ENCODE measurements around the gene MYBPHL. TPM values are rescaled to one million over a fixed set of nuclear protein-coding genes. Genes with fewer than 3 reads are reported as not detected.

The MYBPHL gene
- total RNA-seq (2022; extraction: Qiagen RNA extraction): 0.09 to 0.12 TPM in 2 of 5 replicates, not detected in the others

GRCh38 chr1:109306832-109307273 lies at the start of gene MYBPHL:
TSS of gene MYBPHL (minus strand) at chr1:109307011. CDS start at chr1:109306991, 20 bp downstream.

DNA sequence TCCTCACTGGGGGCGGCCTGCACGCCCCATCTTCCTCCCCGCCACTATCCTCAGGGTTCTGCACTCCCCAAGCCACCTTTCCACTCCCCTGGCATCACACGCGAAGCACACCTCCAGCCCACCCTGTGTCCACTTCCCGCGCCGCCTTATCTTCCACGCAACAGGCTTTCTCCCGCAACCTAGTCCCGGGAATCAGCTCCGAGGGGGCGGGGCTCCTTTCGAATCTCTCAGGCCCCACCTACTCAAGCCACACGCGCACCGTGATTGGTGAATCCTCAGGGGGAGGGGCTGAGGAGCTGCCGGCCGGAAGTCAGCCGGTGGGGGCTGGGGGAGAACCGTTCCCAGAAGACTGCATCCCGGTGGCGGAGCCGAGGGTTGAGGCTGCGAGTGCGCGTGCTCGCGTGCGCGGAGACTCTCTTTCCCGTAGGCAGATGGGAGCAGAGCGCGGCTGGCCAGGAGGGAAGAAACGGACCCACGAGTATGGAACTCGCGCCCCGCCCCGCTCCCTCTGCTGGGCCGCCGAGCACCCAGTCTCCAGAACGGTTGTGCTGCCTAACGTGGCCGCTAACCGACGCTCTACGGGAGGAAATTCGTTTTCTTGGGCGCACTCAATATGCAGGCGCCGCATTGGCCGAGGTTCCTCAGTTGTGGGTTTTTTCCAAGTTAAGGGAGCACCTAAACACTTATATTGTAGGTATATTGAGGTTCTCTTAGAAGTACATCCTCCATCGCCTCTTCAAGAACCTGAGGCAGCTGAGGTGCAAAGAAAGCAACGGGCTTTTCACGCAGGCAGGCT lies 23.7 kb downstream of the MYBPHL start, which contains the start of gene PSRC1:
PSRC1 (minus strand) TSS at position 194 of the 796 bp plus-strand sequence.

GRCh38 chr1:109248797-109249629 lies 57.8 kb downstream of the MYBPHL start, which contains the start of gene CELSR2:
TSS of gene CELSR2 (plus strand) at chr1:109249539. CDS start at chr1:109250080, 541 bp downstream.

Other genes with a start within 250 kb of the MYBPHL start
- gene TAF13, start 231.0 kb downstream of the MYBPHL start, total RNA-seq (2022; extraction: Qiagen RNA extraction): 25.3 to 35.0 TPM (median 29.9 TPM) in 5 replicates
- 8.1 to 11.2 TPM (median 9.6 TPM) in 5 replicates for gene TMEM167B, start 216.2 kb downstream of the MYBPHL start, total RNA-seq (2022; extraction: Qiagen RNA extraction)
- gene ELAPOR1, start 192.9 kb downstream of the MYBPHL start, total RNA-seq (2022; extraction: Qiagen RNA extraction): 0.26 to 0.75 TPM (median 0.33 TPM) in 5 replicates
- 95.3 to 100 TPM (median 97.7 TPM) in 5 replicates for gene SARS1, start 93.1 kb downstream of the MYBPHL start, total RNA-seq (2022; extraction: Qiagen RNA extraction)
- 2.9 to 5.6 TPM (median 5.2 TPM) in 5 replicates for gene CELSR2, start 57.5 kb downstream of the MYBPHL start, total RNA-seq (2022; extraction: Qiagen RNA extraction)
- gene PSRC1, start 23.9 kb downstream of the MYBPHL start, total RNA-seq (2022; extraction: Qiagen RNA extraction): 16.6 to 22.7 TPM (median 20.9 TPM) in 5 replicates
- gene SORT1, start 90.9 kb upstream of the MYBPHL start, total RNA-seq (2022; extraction: Qiagen RNA extraction): 4.4 to 5.4 TPM (median 5.1 TPM) in 5 replicates
- gene PSMA5, start 119.4 kb upstream of the MYBPHL start, total RNA-seq (2022; extraction: Qiagen RNA extraction): 86.2 to 112 TPM (median 87.9 TPM) in 5 replicates
- 0.09 to 0.17 TPM (median 0.11 TPM) in 5 replicates for gene SYPL2, start 159.5 kb upstream of the MYBPHL start, total RNA-seq (2022; extraction: Qiagen RNA extraction)
- 1.4 to 2.4 TPM (median 2.1 TPM) in 5 replicates for gene ATXN7L2, start 176.9 kb upstream of the MYBPHL start, total RNA-seq (2022; extraction: Qiagen RNA extraction)
- gene CYB561D1, start 187.1 kb upstream of the MYBPHL start, total RNA-seq (2022; extraction: Qiagen RNA extraction): 3.8 to 5.1 TPM (median 4.5 TPM) in 5 replicates
- gene AMIGO1, start 202.7 kb upstream of the MYBPHL start, total RNA-seq (2022; extraction: Qiagen RNA extraction): 0.99 to 1.7 TPM (median 1.4 TPM) in 5 replicates
- 0.06 TPM in 1 of 5 replicates, not detected in the others for gene GPR61, start 232.9 kb upstream of the MYBPHL start, total RNA-seq (2022; extraction: Qiagen RNA extraction)
- gene GNAI3, start 241.6 kb upstream of the MYBPHL start, total RNA-seq (2022; extraction: Qiagen RNA extraction): 5.1 to 5.8 TPM (median 5.5 TPM) in 5 replicates